Liver (tissue), 9 donors: ENCODE data around the gene CGRRF1. TPM values are rescaled to one million over a fixed set of nuclear protein-coding genes. Genes with fewer than 3 reads are reported as not detected.

Source experiments
- DNase-seq: peaks from one replicate; pipeline ENCODE4 v3.0.0-alpha.2; 2017; ENCODE audit warnings: low spot score
- H3K27ac ChIP-seq, 2 donors: one replicate each; pipeline ENCODE4 v1.7.0; 2013; ENCODE audit warnings: inconsistent platforms in 2 of 2, low read length in 2 of 2, control low read depth in 1 of 2, low read depth in 1 of 2, mild to moderate bottlenecking in 1 of 2
- H3K27me3 ChIP-seq, 4 donors: one replicate each; pipeline versions ENCODE4 v1.6.1 to v1.7.0; 2013; ENCODE audit warnings: low read length in 3 of 4, inconsistent platforms in 1 of 4, mild to moderate bottlenecking in 1 of 4, moderate library complexity in 1 of 4; ENCODE audit not compliant: control insufficient read depth in 4 of 4, insufficient read depth in 4 of 4
- H3K36me3 ChIP-seq, 4 donors: one replicate each; pipeline versions ENCODE4 v1.6.1 to v1.7.0; 2013; ENCODE audit warnings: low read length in 3 of 4, mild to moderate bottlenecking in 3 of 4, low read depth in 1 of 4, moderate library complexity in 1 of 4; ENCODE audit not compliant: control insufficient read depth in 4 of 4, insufficient read depth in 3 of 4
- H3K4me1 ChIP-seq, 4 donors: one replicate each; pipeline versions ENCODE4 v1.6.1 to v1.7.0; 2013; ENCODE audit warnings: low read length in 3 of 4, mild to moderate bottlenecking in 3 of 4, moderate library complexity in 1 of 4; ENCODE audit not compliant: control insufficient read depth in 4 of 4, insufficient read depth in 4 of 4
- H3K4me3 ChIP-seq, 3 donors: one replicate each; pipeline versions ENCODE4 v1.6.1 to v1.7.0; 2013; ENCODE audit warnings: low read length in 3 of 3, control low read depth in 1 of 3, low read depth in 1 of 3, mild to moderate bottlenecking in 1 of 3
- H3K9ac ChIP-seq, 2 donors: one replicate each; pipeline ENCODE4 v1.7.0; 2013; ENCODE audit warnings: low read length in 2 of 2, mild to moderate bottlenecking in 2 of 2, moderate library complexity in 2 of 2, control low read depth in 1 of 2, low read depth in 1 of 2
- H3K9me3 ChIP-seq, 4 donors: one replicate each; pipeline versions ENCODE4 v1.6.1 to v1.7.0; 2013; ENCODE audit warnings: low read length in 3 of 4; ENCODE audit not compliant: control insufficient read depth in 4 of 4
- EGR1 ChIP-seq, 2 donors: IDR thresholded peaks; 2 replicates each; pipeline ENCODE4 v1.6.1; 2016 to 2018; ENCODE audit warnings: antibody characterized with exemption in 2 of 2, low read depth in 2 of 2
- FOXA1 ChIP-seq: IDR thresholded peaks from 2 replicates; pipeline ENCODE4 v1.6.1; 2016; ENCODE audit warnings: antibody characterized with exemption
- FOXA2 ChIP-seq: IDR thresholded peaks from 2 replicates; pipeline ENCODE4 v1.6.1; 2016; ENCODE audit warnings: antibody characterized with exemption
- GABPA ChIP-seq, 2 donors: IDR thresholded peaks in 1 of 2; conservative IDR thresholded peaks in 1 of 2; 2 replicates each; pipeline ENCODE4 v1.6.1; 2016; ENCODE audit warnings: antibody characterized with exemption in 2 of 2, mild to moderate bottlenecking in 1 of 2, moderate library complexity in 1 of 2
- HNF4A ChIP-seq, 2 donors: conservative IDR thresholded peaks; 2 replicates each; pipeline ENCODE4 v1.6.1; 2016; ENCODE audit warnings: antibody characterized with exemption in 2 of 2, mild to moderate bottlenecking in 2 of 2
- HNF4G ChIP-seq: IDR thresholded peaks from 2 replicates; pipeline ENCODE4 v1.6.1; 2016; ENCODE audit warnings: antibody characterized with exemption
- JUND ChIP-seq, 2 donors: IDR thresholded peaks; 2 replicates each; pipeline ENCODE4 v1.6.1; 2016; ENCODE audit warnings: antibody characterized with exemption in 2 of 2
- RAD21 ChIP-seq, 2 donors: IDR thresholded peaks; 2 replicates each; pipeline ENCODE4 v1.6.1; 2016; ENCODE audit warnings: antibody characterized with exemption in 2 of 2, mild to moderate bottlenecking in 2 of 2
- RXRA ChIP-seq, 2 donors: IDR thresholded peaks; 2 replicates each; pipeline ENCODE4 v1.6.1; 2017 to 2018; ENCODE audit warnings: antibody characterized with exemption in 2 of 2, mild to moderate bottlenecking in 1 of 2
- SP1 ChIP-seq: IDR thresholded peaks from 2 replicates; pipeline ENCODE4 v1.6.1; 2018; ENCODE audit warnings: antibody characterized with exemption, mild to moderate bottlenecking
- TAF1 ChIP-seq: conservative IDR thresholded peaks from 2 replicates; pipeline ENCODE4 v1.6.1; 2016; ENCODE audit warnings: antibody characterized with exemption, mild to moderate bottlenecking
- YY1 ChIP-seq: IDR thresholded peaks from 2 replicates; pipeline ENCODE4 v1.6.1; 2016; ENCODE audit warnings: antibody characterized with exemption, mild to moderate bottlenecking
- whole genome bisulfite sequencing: extraction: QIAGEN DNeasy Blood & Tissue Kit; methylation state at CpG from one replicate; pipeline ENCODE4 v1.1.7; 2013; 5-methylcytosine and 5-hydroxymethylcytosine counted together
- polyA plus RNA-seq, 2 donors: library from polyadenylated mRNA; stranded (reverse) in 1 of 2; unstranded in 1 of 2; fragments of 200-250 nt in 1 of 2; fragments of >200 nt in 1 of 2; fragmentation: Nextera tagmentation in 1 of 2; extraction: Ambion mirVana in 1 of 2; gene quantifications; one replicate each; pipeline versions ENCODE4 v1.2.1 to v1.2.3, GENCODE V29; 2013 to 2015
- total RNA-seq, 2 donors: library from RNA; depleted of rRNA; stranded (reverse); fragments of >200 nt; gene quantifications; one replicate each; pipeline ENCODE4 v1.2.3, GENCODE V29; 2014
- TF ChIP-seq, protein P1 (sequence below): IDR thresholded peaks from 2 replicates; pipeline ENCODE4 v1.6.1; 2016; ENCODE audit warnings: antibody characterized with exemption
- TF ChIP-seq, protein P2 (sequence below): IDR thresholded peaks from 2 replicates; pipeline ENCODE4 v1.6.1; 2016; ENCODE audit warnings: antibody characterized with exemption
- TF ChIP-seq, protein P3 (sequence below): IDR thresholded peaks from 2 replicates; pipeline ENCODE4 v1.6.1; 2016; ENCODE audit warnings: antibody characterized with exemption, mild to moderate bottlenecking
- TF ChIP-seq, protein P4 (sequence below): IDR thresholded peaks from 2 replicates; pipeline ENCODE4 v1.6.1; 2016; ENCODE audit warnings: antibody characterized with exemption
- donor health status: healthy.
- donor health status: healthy.
- donor health status: healthy.
- donor health status: healthy.
- donor health status: healthy.

Gene CGRRF1
- total and polyA plus RNA-seq, 4 donors, result 4.6 to 11.2 (median 5.0) TPM

DNA sequence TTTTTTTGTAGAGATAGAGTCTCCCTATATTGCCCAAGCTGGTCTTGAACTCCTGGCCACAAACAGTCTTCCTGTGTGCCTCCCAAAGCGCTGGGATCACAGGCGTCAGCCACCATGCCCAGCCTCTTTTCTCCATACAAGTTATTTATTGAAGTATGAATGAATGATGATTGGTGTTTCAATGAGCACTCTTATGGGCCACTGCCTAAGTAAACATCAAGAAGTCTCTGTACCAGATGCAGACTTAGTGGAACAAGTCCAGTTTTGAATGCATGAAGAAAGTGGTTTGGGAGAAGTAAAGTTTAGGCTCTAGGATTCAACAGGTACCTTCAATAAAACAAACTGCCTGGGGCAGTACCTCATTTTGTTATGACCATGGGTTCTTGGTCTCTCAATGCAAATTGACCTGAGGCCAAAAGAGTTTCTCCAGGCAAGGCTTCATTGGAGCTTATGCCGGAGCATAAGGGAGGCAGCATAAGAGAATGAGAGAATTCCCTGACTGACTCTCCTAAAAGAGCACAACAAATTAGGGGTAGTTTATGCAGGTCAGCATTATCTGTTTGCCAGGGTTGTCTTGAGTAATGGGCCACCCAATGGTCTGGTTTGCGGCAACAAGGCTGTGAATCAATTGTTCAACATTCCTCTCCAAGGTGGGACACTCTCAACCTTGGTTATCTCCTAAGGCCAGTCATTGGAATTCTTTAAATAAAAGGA lies 19.8 kb upstream of the CGRRF1 start:
- Histone ChIP-seq H3K9me3 (no peaks in the 10 kb centered on the region), H3K9ac (peak overlapping the region in 1 of 2 donors; percentile 49), H3K36me3 (no peaks in the 10 kb centered on the region), H3K4me3 (peak overlapping the region in 1 of 3 donors; percentile 67), H3K27ac (no peak overlapping the region), H3K4me1 (peaks cover 6 to 15% (median 14%) of the 10 kb centered on the region in 4 donors), H3K27me3 (no peaks in the 10 kb centered on the region)
- no peak for DNase-seq
- WGBS, result 94% methylated on average over 4 of the region's 4 CpGs
- TF ChIP-seq FOXA2, result no peak
- TF ChIP-seq, protein P1, sequence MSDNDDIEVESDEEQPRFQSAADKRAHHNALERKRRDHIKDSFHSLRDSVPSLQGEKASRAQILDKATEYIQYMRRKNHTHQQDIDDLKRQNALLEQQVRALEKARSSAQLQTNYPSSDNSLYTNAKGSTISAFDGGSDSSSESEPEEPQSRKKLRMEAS, result no peak
- TF ChIP-seq FOXA1, result no peak
- no peak for TF ChIP-seq RAD21 (IDR thresholded peaks at IDR 0.05)

GRCh38 chr14:54490445-54491175 lies 19.1 kb upstream of the CGRRF1 start:
- no peak for DNase-seq
- H3K36me3 ChIP-seq, result no peaks in the 10 kb centered on the region
- H3K27me3 ChIP-seq, result no peaks in the 10 kb centered on the region
- TF ChIP-seq FOXA1, result no peak
- H3K9ac ChIP-seq, result no peak overlapping the region
- 54% methylated on average over 3 of the region's 3 CpGs for WGBS
- H3K27ac ChIP-seq, result no peak overlapping the region
- no peaks in the 10 kb centered on the region for H3K9me3 ChIP-seq
- H3K4me3 ChIP-seq, result no peak overlapping the region
- peaks cover 6 to 15% (median 14%) of the 10 kb centered on the region in 4 donors for H3K4me1 ChIP-seq

GRCh38 chr14:54493293-54493692 lies 16.4 kb upstream of the CGRRF1 start:
- Histone ChIP-seq H3K9me3 (no peaks in the 10 kb centered on the region), H3K36me3 (no peaks in the 10 kb centered on the region), H3K4me1 (peaks cover 4 to 8% (median 6%) of the 10 kb centered on the region in 4 donors), H3K27ac (no peak overlapping the region), H3K9ac (no peak overlapping the region), H3K27me3 (no peaks in the 10 kb centered on the region), H3K4me3 (no peak overlapping the region)
- DNase-seq, result no peak
- TF ChIP-seq JUND (IDR thresholded peaks at IDR 0.05) (no peak), RXRA (IDR thresholded peaks at IDR 0.05) (no peak), HNF4G (no peak), FOXA2 (no peak), RAD21 (IDR thresholded peaks at IDR 0.05) (no peak), SP1 (no peak), FOXA1 (no peak), GABPA (IDR thresholded peaks at IDR 0.05 in 1 of 2, conservative IDR thresholded peaks at IDR 0.05 in 1 of 2) (no peak), TAF1 (no peak), HNF4A (conservative IDR thresholded peaks at IDR 0.05) (no peak), EGR1 (IDR thresholded peaks at IDR 0.05; ENCODE audit: low read depth in 2 of 2) (no peak), YY1 (no peak)
- TF ChIP-seq, protein P2, sequence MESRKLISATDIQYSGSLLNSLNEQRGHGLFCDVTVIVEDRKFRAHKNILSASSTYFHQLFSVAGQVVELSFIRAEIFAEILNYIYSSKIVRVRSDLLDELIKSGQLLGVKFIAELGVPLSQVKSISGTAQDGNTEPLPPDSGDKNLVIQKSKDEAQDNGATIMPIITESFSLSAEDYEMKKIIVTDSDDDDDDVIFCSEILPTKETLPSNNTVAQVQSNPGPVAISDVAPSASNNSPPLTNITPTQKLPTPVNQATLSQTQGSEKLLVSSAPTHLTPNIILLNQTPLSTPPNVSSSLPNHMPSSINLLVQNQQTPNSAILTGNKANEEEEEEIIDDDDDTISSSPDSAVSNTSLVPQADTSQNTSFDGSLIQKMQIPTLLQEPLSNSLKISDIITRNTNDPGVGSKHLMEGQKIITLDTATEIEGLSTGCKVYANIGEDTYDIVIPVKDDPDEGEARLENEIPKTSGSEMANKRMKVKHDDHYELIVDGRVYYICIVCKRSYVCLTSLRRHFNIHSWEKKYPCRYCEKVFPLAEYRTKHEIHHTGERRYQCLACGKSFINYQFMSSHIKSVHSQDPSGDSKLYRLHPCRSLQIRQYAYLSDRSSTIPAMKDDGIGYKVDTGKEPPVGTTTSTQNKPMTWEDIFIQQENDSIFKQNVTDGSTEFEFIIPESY, result no peak
- TF ChIP-seq, protein P1, result no peak
- TF ChIP-seq, protein P3, sequence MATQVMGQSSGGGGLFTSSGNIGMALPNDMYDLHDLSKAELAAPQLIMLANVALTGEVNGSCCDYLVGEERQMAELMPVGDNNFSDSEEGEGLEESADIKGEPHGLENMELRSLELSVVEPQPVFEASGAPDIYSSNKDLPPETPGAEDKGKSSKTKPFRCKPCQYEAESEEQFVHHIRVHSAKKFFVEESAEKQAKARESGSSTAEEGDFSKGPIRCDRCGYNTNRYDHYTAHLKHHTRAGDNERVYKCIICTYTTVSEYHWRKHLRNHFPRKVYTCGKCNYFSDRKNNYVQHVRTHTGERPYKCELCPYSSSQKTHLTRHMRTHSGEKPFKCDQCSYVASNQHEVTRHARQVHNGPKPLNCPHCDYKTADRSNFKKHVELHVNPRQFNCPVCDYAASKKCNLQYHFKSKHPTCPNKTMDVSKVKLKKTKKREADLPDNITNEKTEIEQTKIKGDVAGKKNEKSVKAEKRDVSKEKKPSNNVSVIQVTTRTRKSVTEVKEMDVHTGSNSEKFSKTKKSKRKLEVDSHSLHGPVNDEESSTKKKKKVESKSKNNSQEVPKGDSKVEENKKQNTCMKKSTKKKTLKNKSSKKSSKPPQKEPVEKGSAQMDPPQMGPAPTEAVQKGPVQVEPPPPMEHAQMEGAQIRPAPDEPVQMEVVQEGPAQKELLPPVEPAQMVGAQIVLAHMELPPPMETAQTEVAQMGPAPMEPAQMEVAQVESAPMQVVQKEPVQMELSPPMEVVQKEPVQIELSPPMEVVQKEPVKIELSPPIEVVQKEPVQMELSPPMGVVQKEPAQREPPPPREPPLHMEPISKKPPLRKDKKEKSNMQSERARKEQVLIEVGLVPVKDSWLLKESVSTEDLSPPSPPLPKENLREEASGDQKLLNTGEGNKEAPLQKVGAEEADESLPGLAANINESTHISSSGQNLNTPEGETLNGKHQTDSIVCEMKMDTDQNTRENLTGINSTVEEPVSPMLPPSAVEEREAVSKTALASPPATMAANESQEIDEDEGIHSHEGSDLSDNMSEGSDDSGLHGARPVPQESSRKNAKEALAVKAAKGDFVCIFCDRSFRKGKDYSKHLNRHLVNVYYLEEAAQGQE, result no peak
- TF ChIP-seq, protein P4, sequence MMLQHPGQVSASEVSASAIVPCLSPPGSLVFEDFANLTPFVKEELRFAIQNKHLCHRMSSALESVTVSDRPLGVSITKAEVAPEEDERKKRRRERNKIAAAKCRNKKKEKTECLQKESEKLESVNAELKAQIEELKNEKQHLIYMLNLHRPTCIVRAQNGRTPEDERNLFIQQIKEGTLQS, result no peak
- 69% methylated on average over 13 of the region's 13 CpGs for WGBS
